GM23338 (cell line): ENCODE data around the gene TCFL5.

ENCODE experiments used
- EZH2phosphoT487 ChIP-seq: fragments of 200-600 bp; sonication (generic); IDR thresholded peaks from one replicate; pipeline ENCODE4 v1.8.1; 2018; ENCODE audit warnings: antibody characterized with exemption; ENCODE audit not compliant: unreplicated experiment
- TF ChIP-seq, protein P1 (sequence below), 2 experiments: fragments of 200-600 bp in 1 of 2; sonication (generic) in 1 of 2; conservative IDR thresholded peaks; 2 replicates each; pipeline versions ENCODE4 v1.5.1 to v1.6.1; 2016 to 2017; ENCODE audit warnings: antibody characterized with exemption in 2 of 2, low read depth in 2 of 2, mild to moderate bottlenecking in 2 of 2, moderate library complexity in 1 of 2

DNA sequence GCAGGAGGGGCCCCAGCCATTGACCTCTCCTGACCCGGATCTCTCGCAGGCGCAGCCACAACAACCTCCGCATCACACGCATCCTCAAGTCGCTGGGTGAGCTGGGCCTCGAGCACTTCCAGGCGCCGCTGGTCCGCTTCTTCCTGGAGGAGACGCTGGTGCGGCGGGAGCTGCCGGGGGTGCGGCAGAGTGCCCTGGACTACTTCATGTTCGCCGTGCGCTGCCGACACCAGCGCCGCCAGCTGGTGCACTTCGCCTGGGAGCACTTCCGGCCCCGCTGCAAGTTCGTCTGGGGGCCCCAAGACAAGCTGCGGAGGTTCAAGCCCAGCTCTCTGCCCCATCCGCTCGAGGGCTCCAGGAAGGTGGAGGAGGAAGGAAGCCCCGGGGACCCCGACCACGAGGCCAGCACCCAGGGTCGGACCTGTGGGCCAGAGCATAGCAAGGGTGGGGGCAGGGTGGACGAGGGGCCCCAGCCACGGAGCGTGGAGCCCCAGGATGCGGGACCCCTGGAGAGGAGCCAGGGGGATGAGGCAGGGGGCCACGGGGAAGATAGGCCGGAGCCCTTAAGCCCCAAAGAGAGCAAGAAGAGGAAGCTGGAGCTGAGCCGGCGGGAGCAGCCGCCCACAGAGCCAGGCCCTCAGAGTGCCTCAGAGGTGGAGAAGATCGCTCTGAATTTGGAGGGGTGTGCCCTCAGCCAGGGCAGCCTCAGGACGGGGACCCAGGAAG is 49.3 kb downstream of the TCFL5 start:
- TF ChIP-seq, protein P1, sequence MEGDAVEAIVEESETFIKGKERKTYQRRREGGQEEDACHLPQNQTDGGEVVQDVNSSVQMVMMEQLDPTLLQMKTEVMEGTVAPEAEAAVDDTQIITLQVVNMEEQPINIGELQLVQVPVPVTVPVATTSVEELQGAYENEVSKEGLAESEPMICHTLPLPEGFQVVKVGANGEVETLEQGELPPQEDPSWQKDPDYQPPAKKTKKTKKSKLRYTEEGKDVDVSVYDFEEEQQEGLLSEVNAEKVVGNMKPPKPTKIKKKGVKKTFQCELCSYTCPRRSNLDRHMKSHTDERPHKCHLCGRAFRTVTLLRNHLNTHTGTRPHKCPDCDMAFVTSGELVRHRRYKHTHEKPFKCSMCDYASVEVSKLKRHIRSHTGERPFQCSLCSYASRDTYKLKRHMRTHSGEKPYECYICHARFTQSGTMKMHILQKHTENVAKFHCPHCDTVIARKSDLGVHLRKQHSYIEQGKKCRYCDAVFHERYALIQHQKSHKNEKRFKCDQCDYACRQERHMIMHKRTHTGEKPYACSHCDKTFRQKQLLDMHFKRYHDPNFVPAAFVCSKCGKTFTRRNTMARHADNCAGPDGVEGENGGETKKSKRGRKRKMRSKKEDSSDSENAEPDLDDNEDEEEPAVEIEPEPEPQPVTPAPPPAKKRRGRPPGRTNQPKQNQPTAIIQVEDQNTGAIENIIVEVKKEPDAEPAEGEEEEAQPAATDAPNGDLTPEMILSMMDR (conservative IDR thresholded peaks at IDR 0.05; ENCODE audit: low read depth in 2 of 2), result no peak
- no peak for TF ChIP-seq EZH2phosphoT487
